Activated T-helper 1 cell treated with anti-CD3 and anti-CD28 coated beads, Interleukin-12 subunit alpha, Interleukin-12 subunit beta, Interleukin-2, Interleukin-4 antibody, amounts not matched to agents 30 ng/mL and 10 ng/mL and 1 ng/mL, durations not matched to agents 14 hours and 24 hours and 36 hours (primary cell): ENCODE results near the gene CEMIP. TPM values are rescaled to one million over a fixed set of nuclear protein-coding genes. Genes with fewer than 3 reads are reported as not detected.
A peak's percentile ranks its signal among the peaks of the same experiment; 100 is the strongest.

ENCODE experiments used
- DNase-seq: peaks from one replicate; pipeline ENCODE4 v3.0.0; 2021; ENCODE audit warnings: low spot score
- H3K27ac Mint-ChIP-seq: one replicate; pipeline ENCODE4 v1.8.0; 2021; ENCODE audit warnings: mild to moderate bottlenecking, mixed read lengths
- H3K27me3 Mint-ChIP-seq: one replicate; pipeline ENCODE4 v1.8.0; 2022; ENCODE audit warnings: mild to moderate bottlenecking, moderate library complexity, mixed read lengths; ENCODE audit not compliant: insufficient read depth
- H3K36me3 Mint-ChIP-seq: one replicate; pipeline ENCODE4 v1.8.0; 2021; ENCODE audit warnings: low read depth, mixed read lengths
- H3K4me1 Mint-ChIP-seq: one replicate; pipeline ENCODE4 v1.8.0; 2021; ENCODE audit warnings: low read depth, mixed read lengths
- H3K4me3 Mint-ChIP-seq: one replicate; pipeline ENCODE4 v1.8.0; 2021; ENCODE audit warnings: mild to moderate bottlenecking, moderate library complexity, mixed read lengths
- H3K9me3 Mint-ChIP-seq: one replicate; pipeline ENCODE4 v1.8.0; 2021; ENCODE audit warnings: mixed read lengths
- intact Hi-C: fragments of 100-400 bp; cut with micrococcal nuclease; formaldehyde crosslinking; loops from one replicate; pipeline ENCODE4 v1.15.1; 2024
- total RNA-seq: library from RNA; stranded (reverse); gene quantifications from 2 replicates; pipeline ENCODE4 v1.2.3, GENCODE V29; 2022

CEMIP gene
- total RNA-seq, 1 donor from 2014 or later: 0.03 TPM

- peaks cover 6% of the 10 kb centered on the region for H3K4me1 Mint-ChIP-seq
- H3K27ac Mint-ChIP-seq: no peak overlapping the region
- H3K27me3 Mint-ChIP-seq: peaks cover 5% of the 10 kb centered on the region
- H3K4me3 Mint-ChIP-seq: no peak overlapping the region
- no peaks in the 10 kb centered on the region for H3K36me3 Mint-ChIP-seq
- no peak for DNase-seq
- H3K9me3 Mint-ChIP-seq: no peaks in the 10 kb centered on the region
- intact Hi-C loops: no loop called here
These were observed 19.7 kb downstream of the CEMIP start for GRCh38 chr15:80798911-80799310.

GRCh38 chr15:80800067-80800466, 20.9 kb downstream of the CEMIP start:
- no peak overlapping the region for H3K4me3 Mint-ChIP-seq
- H3K27ac Mint-ChIP-seq: no peak overlapping the region
- DNase-seq: no peak
- no peaks in the 10 kb centered on the region for H3K36me3 Mint-ChIP-seq
- peaks cover 18% of the 10 kb centered on the region for H3K4me1 Mint-ChIP-seq
- peaks cover 3% of the 10 kb centered on the region for H3K27me3 Mint-ChIP-seq
- intact Hi-C loops: loop anchor here (5.0 kb wide), 1 partner anchor 157 kb away; no protein-coding TSS in a partner anchor
- no peaks in the 10 kb centered on the region for H3K9me3 Mint-ChIP-seq

- H3K27ac Mint-ChIP-seq: no peak overlapping the region
- intact Hi-C loops: loop anchor here (5.0 kb wide), 1 partner anchor 155 kb away; no protein-coding TSS in a partner anchor
- H3K9me3 Mint-ChIP-seq: no peaks in the 10 kb centered on the region
- H3K27me3 Mint-ChIP-seq: no peaks in the 10 kb centered on the region
- H3K4me1 Mint-ChIP-seq: peaks cover 20% of the 10 kb centered on the region
- no peak overlapping the region for H3K4me3 Mint-ChIP-seq
- no peak for DNase-seq
- no peaks in the 10 kb centered on the region for H3K36me3 Mint-ChIP-seq
These were observed 22.9 kb downstream of the CEMIP start for GRCh38 chr15:80801891-80802680.

- intact Hi-C loops: loop anchor here (1.0 to 5.0 kb wide), 3 partner anchors 27 to 153 kb away; no protein-coding TSS in a partner anchor
- Mint-ChIP-seq H3K36me3 (no peaks in the 10 kb centered on the region), H3K27ac (peak overlapping the region; percentile 52), H3K4me1 (peaks cover 20% of the 10 kb centered on the region), H3K4me3 (no peak overlapping the region), H3K27me3 (no peaks in the 10 kb centered on the region), H3K9me3 (no peaks in the 10 kb centered on the region)
- DNase-seq: no peak
These were observed 24.7 kb downstream of the CEMIP start for GRCh38 chr15:80803580-80804525.

- no peaks in the 10 kb centered on the region for H3K9me3 Mint-ChIP-seq
- H3K4me3 Mint-ChIP-seq: no peak overlapping the region
These were observed 25.9 kb downstream of the CEMIP start for GRCh38 chr15:80804970-80805495.

GRCh38 chr15:80811781-80812315, 32.7 kb downstream of the CEMIP start:
- Mint-ChIP-seq H3K9me3 (no peaks in the 10 kb centered on the region), H3K27me3 (no peaks in the 10 kb centered on the region), H3K4me1 (no peaks in the 10 kb centered on the region), H3K36me3 (no peaks in the 10 kb centered on the region), H3K4me3 (no peak overlapping the region), H3K27ac (no peak overlapping the region)
- no peak for DNase-seq
- intact Hi-C loops: no loop called here

More at GRCh38 chr15:80804970-80805495, 25.9 kb downstream of the CEMIP start:
- intact Hi-C loops: loop anchor here (1.0 to 5.0 kb wide), 3 partner anchors 28 to 152 kb away; no protein-coding TSS in a partner anchor
- H3K36me3 Mint-ChIP-seq: no peaks in the 10 kb centered on the region
- peaks cover 20% of the 10 kb centered on the region for H3K4me1 Mint-ChIP-seq
- no peaks in the 10 kb centered on the region for H3K27me3 Mint-ChIP-seq
- no peak overlapping the region for H3K27ac Mint-ChIP-seq
- no peak for DNase-seq

- Mint-ChIP-seq H3K27me3 (peaks cover 15% of the 10 kb centered on the region), H3K36me3 (no peaks in the 10 kb centered on the region)
These were observed 35.9 kb downstream of the CEMIP start for GRCh38 chr15:80815106-80815505.

GRCh38 chr15:80816049-80816653, 37.0 kb downstream of the CEMIP start:
- no peak overlapping the region for H3K4me3 Mint-ChIP-seq
- no peak overlapping the region for H3K27ac Mint-ChIP-seq
- no peaks in the 10 kb centered on the region for H3K9me3 Mint-ChIP-seq
- intact Hi-C loops: no loop called here
- no peaks in the 10 kb centered on the region for H3K36me3 Mint-ChIP-seq
- no peaks in the 10 kb centered on the region for H3K4me1 Mint-ChIP-seq
- no peak for DNase-seq
- peaks cover 15% of the 10 kb centered on the region for H3K27me3 Mint-ChIP-seq

More at GRCh38 chr15:80815106-80815505, 35.9 kb downstream of the CEMIP start:
- Mint-ChIP-seq H3K4me3 (no peak overlapping the region), H3K4me1 (no peaks in the 10 kb centered on the region), H3K27ac (no peak overlapping the region), H3K9me3 (no peaks in the 10 kb centered on the region)
- no peak for DNase-seq
- intact Hi-C loops: no loop called here

GRCh38 chr15:80816936-80817335, 37.8 kb downstream of the CEMIP start:
- no peaks in the 10 kb centered on the region for H3K4me1 Mint-ChIP-seq
- no peaks in the 10 kb centered on the region for H3K9me3 Mint-ChIP-seq
- H3K4me3 Mint-ChIP-seq: no peak overlapping the region
- peaks cover 18% of the 10 kb centered on the region for H3K27me3 Mint-ChIP-seq
- H3K27ac Mint-ChIP-seq: no peak overlapping the region
- no peaks in the 10 kb centered on the region for H3K36me3 Mint-ChIP-seq
- intact Hi-C loops: no loop called here
- no peak for DNase-seq

GRCh38 chr15:80817901-80818300, 38.7 kb downstream of the CEMIP start:
- no peaks in the 10 kb centered on the region for H3K9me3 Mint-ChIP-seq
- no peak overlapping the region for H3K27ac Mint-ChIP-seq
- intact Hi-C loops: no loop called here
- H3K4me3 Mint-ChIP-seq: no peak overlapping the region
- H3K36me3 Mint-ChIP-seq: no peaks in the 10 kb centered on the region
- H3K4me1 Mint-ChIP-seq: no peaks in the 10 kb centered on the region
- DNase-seq: no peak
- peaks cover 18% of the 10 kb centered on the region for H3K27me3 Mint-ChIP-seq

GRCh38 chr15:80819001-80819400, 39.8 kb downstream of the CEMIP start:
- no peak overlapping the region for H3K27ac Mint-ChIP-seq
- intact Hi-C loops: no loop called here
- H3K9me3 Mint-ChIP-seq: no peaks in the 10 kb centered on the region
- H3K4me3 Mint-ChIP-seq: no peak overlapping the region
- H3K4me1 Mint-ChIP-seq: no peaks in the 10 kb centered on the region
- peaks cover 18% of the 10 kb centered on the region for H3K27me3 Mint-ChIP-seq
- no peak for DNase-seq
- H3K36me3 Mint-ChIP-seq: no peaks in the 10 kb centered on the region

- no peaks in the 10 kb centered on the region for H3K36me3 Mint-ChIP-seq
- H3K4me1 Mint-ChIP-seq: no peaks in the 10 kb centered on the region
- peaks cover 21% of the 10 kb centered on the region for H3K27me3 Mint-ChIP-seq
- no peak overlapping the region for H3K27ac Mint-ChIP-seq
- no peaks in the 10 kb centered on the region for H3K9me3 Mint-ChIP-seq
- no peak for DNase-seq
- H3K4me3 Mint-ChIP-seq: no peak overlapping the region
- intact Hi-C loops: no loop called here
These were observed 40.9 kb downstream of the CEMIP start for GRCh38 chr15:80820092-80820491.
